SU-DHL-6 (cell line): ENCODE data around the gene LPCAT3.

ENCODE experiments used
- H2AFZ ChIP-seq: fragments of 200-600 bp; sonication (generic); 2 replicates; pipeline ENCODE4 v1.6.1; 2014; ENCODE audit warnings: low read depth, mild to moderate bottlenecking, moderate library complexity, mixed read lengths, antibody characterized with exemption, low read length; ENCODE audit not compliant: severe bottlenecking
- H3F3A ChIP-seq: fragments of 200-600 bp; shearing (Covaris generic); 2 replicates; pipeline ENCODE4 v1.6.0; 2016; ENCODE audit warnings: antibody characterized with exemption, mild to moderate bottlenecking; ENCODE audit not compliant: insufficient read depth
- H3K27ac ChIP-seq: fragments of 200-600 bp; sonication (generic); 2 replicates; pipeline ENCODE4 v1.5.1; 2016; ENCODE audit warnings: low read depth, mild to moderate bottlenecking, low read length, moderate library complexity, mixed read lengths
- H3K27me3 ChIP-seq: fragments of 200-600 bp; sonication (generic), shearing (Covaris generic); 2 replicates; pipeline ENCODE4 v1.6.0; 2014; ENCODE audit warnings: mild to moderate bottlenecking, low read length
- H3K36me3 ChIP-seq: fragments of 200-600 bp; sonication (generic); 2 replicates; pipeline ENCODE4 v1.6.1; 2014; ENCODE audit warnings: mild to moderate bottlenecking, low read length, mixed read lengths
- H3K4me2 ChIP-seq: fragments of 300-600, 200-600 bp; shearing (Covaris generic), sonication (generic); 2 replicates; pipeline ENCODE4 v1.6.0; 2014; ENCODE audit warnings: low read length, low read depth, mild to moderate bottlenecking; ENCODE audit not compliant: poor library complexity, severe bottlenecking
- H3K4me3 ChIP-seq: fragments of 200-600 bp; sonication (generic); 2 replicates; pipeline ENCODE4 v1.5.1; 2014; ENCODE audit warnings: antibody characterized with exemption, low read length, mild to moderate bottlenecking, mixed read lengths; ENCODE audit not compliant: insufficient read depth, poor library complexity, severe bottlenecking
- H3K79me2 ChIP-seq: fragments of 200-600 bp; sonication (generic); 2 replicates; pipeline ENCODE4 v1.6.1; 2014; ENCODE audit warnings: mild to moderate bottlenecking, low read length, moderate library complexity; ENCODE audit not compliant: insufficient read depth
- H3K9ac ChIP-seq: fragments of 200-600 bp; sonication (generic); 2 replicates; pipeline ENCODE4 v1.7.0; 2014; ENCODE audit warnings: mild to moderate bottlenecking, low read length
- H3K9me2 ChIP-seq: fragments of 200-600 bp; sonication (generic); replicated peaks from 2 replicates; pipeline ENCODE4 v1.6.1; 2014; ENCODE audit warnings: low read length; ENCODE audit not compliant: insufficient read depth
- H3K9me3 ChIP-seq: fragments of 200-600 bp; sonication (generic); 2 replicates; pipeline ENCODE4 v1.6.1; 2014; ENCODE audit warnings: low read length, mixed read lengths; ENCODE audit not compliant: insufficient read depth
- H4K20me1 ChIP-seq: fragments of 200-600 bp; sonication (generic); 2 replicates; pipeline ENCODE4 v1.6.1; 2014; ENCODE audit warnings: low read depth, mild to moderate bottlenecking, antibody characterized with exemption, low read length, moderate library complexity, mixed read lengths
- CTCF ChIP-seq: fragments of 200-600 bp; sonication (generic); IDR thresholded peaks from one replicate; pipeline ENCODE4 v1.5.1; 2017; ENCODE audit warnings: antibody characterized with exemption, mild to moderate bottlenecking, low read length, moderate library complexity; ENCODE audit not compliant: insufficient read depth, poor library complexity, severe bottlenecking
- EZH2phosphoT487 ChIP-seq: fragments of 200-600 bp; sonication (generic), shearing (Covaris generic); conservative IDR thresholded peaks from 2 replicates; pipeline ENCODE4 v1.6.1; 2018; ENCODE audit warnings: mild to moderate bottlenecking, antibody characterized with exemption, low read length, moderate library complexity, mixed read lengths

Gene LPCAT3

DNA sequence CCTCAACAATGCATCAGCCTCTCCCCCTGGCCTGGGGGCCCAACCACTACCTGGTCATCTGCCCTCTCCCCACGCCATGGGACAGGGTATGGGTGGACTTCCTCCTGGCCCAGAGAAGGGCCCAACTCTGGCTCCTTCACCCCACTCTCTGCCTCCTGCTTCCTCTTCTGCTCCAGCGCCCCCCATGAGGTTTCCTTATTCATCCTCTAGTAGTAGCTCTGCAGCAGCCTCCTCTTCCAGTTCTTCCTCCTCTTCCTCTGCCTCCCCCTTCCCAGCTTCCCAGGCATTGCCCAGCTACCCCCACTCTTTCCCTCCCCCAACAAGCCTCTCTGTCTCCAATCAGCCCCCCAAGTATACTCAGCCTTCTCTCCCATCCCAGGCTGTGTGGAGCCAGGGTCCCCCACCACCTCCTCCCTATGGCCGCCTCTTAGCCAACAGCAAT lies 82.1 kb downstream of the LPCAT3 start:
- Histone ChIP-seq H3K9ac (peak overlapping the region; percentile 92), H4K20me1 (no peaks in the 10 kb centered on the region), H3K4me2 (peak overlapping the region; percentile 71), H3K4me3 (peak overlapping the region; percentile 61), H3K79me2 (no peaks in the 10 kb centered on the region), H3K9me2 (no peaks in the 10 kb centered on the region), H3K36me3 (no peaks in the 10 kb centered on the region), H3F3A (peaks cover 8% of the 10 kb centered on the region; the same call in 1 of the 2 replicates), H2AFZ (no peak overlapping the region), H3K27ac (no peak overlapping the region), H3K27me3 (no peaks in the 10 kb centered on the region), H3K9me3 (no peaks in the 10 kb centered on the region)
- no peak for TF ChIP-seq EZH2phosphoT487

GRCh38 chr12:6935371-6936193 lies 82.7 kb downstream of the LPCAT3 start:
- H3K4me2 ChIP-seq = no peak overlapping the region
- H2AFZ ChIP-seq = no peak overlapping the region
- no peaks in the 10 kb centered on the region for H3K9me2 ChIP-seq
- H3F3A ChIP-seq = peaks cover 8% of the 10 kb centered on the region; the same call in 1 of the 2 replicates
- H4K20me1 ChIP-seq = no peaks in the 10 kb centered on the region
- no peak overlapping the region for H3K27ac ChIP-seq
- TF ChIP-seq EZH2phosphoT487 (no peak), CTCF (no peak)
- H3K79me2 ChIP-seq = no peaks in the 10 kb centered on the region
- no peaks in the 10 kb centered on the region for H3K36me3 ChIP-seq
- no peak overlapping the region for H3K4me3 ChIP-seq
- no peaks in the 10 kb centered on the region for H3K27me3 ChIP-seq
- 0 out of 2 replicates have a peak overlapping the region, but pooled peaks have one; percentile 92 for H3K9ac ChIP-seq
- no peaks in the 10 kb centered on the region for H3K9me3 ChIP-seq

DNA sequence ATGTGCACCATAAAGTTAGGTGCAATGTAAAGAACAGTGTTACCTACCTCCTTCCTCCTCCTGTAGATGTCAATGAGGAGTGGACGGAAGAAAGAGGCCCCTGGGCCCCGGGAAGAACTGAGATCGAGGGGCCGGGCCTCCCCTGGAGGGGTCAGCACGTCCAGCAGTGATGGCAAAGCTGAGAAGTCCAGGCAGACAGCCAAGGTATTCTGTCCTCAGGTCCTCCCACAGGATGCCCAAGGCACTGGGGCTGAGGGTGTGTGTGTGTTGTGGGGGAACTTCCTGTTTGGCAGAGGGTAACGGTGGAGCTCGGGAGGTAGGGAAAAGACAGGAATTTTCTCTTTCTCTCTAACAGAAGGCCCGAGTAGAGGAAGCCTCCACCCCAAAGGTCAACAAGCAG lies 84.2 kb downstream of the LPCAT3 start:
- Histone ChIP-seq H2AFZ (no peak overlapping the region), H3K27me3 (no peaks in the 10 kb centered on the region), H3K9ac (no peak overlapping the region), H4K20me1 (no peaks in the 10 kb centered on the region), H3K9me3 (no peaks in the 10 kb centered on the region), H3K9me2 (no peaks in the 10 kb centered on the region), H3F3A (peaks cover 8% of the 10 kb centered on the region; the same call in 1 of the 2 replicates), H3K4me2 (no peak overlapping the region), H3K27ac (no peak overlapping the region), H3K4me3 (no peak overlapping the region), H3K79me2 (no peaks in the 10 kb centered on the region), H3K36me3 (no peaks in the 10 kb centered on the region)
- no peak for TF ChIP-seq EZH2phosphoT487
- TF ChIP-seq CTCF = no peak

DNA sequence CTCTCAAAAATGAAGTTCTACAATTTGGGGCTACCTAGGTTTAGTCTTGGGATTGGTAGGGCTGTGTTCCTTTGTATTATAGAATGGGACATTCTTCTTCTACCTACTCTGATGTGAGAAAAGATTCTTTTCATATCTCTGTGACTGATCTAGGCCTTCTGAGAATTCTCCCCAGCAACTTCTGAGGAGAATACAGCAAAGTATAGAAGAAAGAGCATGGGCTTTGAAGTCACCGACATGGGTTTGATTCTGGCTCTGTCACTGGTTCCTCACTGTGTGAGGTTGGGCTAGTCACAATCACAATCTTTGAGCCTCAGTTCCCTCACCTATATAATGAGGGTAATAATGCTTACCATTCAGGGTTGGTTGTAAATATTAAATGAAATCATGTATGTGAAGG lies 85.5 kb downstream of the LPCAT3 start:
- no peaks in the 10 kb centered on the region for H4K20me1 ChIP-seq
- no peak overlapping the region for H3K27ac ChIP-seq
- H2AFZ ChIP-seq = no peak overlapping the region
- H3K4me2 ChIP-seq = no peak overlapping the region
- H3K4me3 ChIP-seq = no peak overlapping the region
- no peaks in the 10 kb centered on the region for H3K36me3 ChIP-seq
- no peaks in the 10 kb centered on the region for H3K9me3 ChIP-seq
- H3K9me2 ChIP-seq = no peaks in the 10 kb centered on the region
- no peaks in the 10 kb centered on the region for H3K79me2 ChIP-seq
- H3K9ac ChIP-seq = no peak overlapping the region
- H3K27me3 ChIP-seq = no peaks in the 10 kb centered on the region
- TF ChIP-seq CTCF (no peak), EZH2phosphoT487 (no peak)
- peaks cover 8% of the 10 kb centered on the region; the same call in 1 of the 2 replicates for H3F3A ChIP-seq
